Activated CD4-positive, alpha-beta T cell treated with anti-CD3 and anti-CD28 coated beads, Interleukin-10, Interleukin-2, amounts not matched to agents 100 ng/mL and 50 ng/mL, durations not matched to agents 16 hours and 8 hours (primary cell): ENCODE results near the gene AP4S1.
"Not testable (repeated sequence)": the region's sequence is repeated elsewhere in the genome, so short reads cannot be mapped to it uniquely, and the experiment has no call there.

Source experiments
- DNase-seq: peaks from one replicate; pipeline ENCODE4 v3.0.0-alpha.2; 2020

AP4S1 gene, protein sequence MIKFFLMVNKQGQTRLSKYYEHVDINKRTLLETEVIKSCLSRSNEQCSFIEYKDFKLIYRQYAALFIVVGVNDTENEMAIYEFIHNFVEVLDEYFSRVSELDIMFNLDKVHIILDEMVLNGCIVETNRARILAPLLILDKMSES

DNA sequence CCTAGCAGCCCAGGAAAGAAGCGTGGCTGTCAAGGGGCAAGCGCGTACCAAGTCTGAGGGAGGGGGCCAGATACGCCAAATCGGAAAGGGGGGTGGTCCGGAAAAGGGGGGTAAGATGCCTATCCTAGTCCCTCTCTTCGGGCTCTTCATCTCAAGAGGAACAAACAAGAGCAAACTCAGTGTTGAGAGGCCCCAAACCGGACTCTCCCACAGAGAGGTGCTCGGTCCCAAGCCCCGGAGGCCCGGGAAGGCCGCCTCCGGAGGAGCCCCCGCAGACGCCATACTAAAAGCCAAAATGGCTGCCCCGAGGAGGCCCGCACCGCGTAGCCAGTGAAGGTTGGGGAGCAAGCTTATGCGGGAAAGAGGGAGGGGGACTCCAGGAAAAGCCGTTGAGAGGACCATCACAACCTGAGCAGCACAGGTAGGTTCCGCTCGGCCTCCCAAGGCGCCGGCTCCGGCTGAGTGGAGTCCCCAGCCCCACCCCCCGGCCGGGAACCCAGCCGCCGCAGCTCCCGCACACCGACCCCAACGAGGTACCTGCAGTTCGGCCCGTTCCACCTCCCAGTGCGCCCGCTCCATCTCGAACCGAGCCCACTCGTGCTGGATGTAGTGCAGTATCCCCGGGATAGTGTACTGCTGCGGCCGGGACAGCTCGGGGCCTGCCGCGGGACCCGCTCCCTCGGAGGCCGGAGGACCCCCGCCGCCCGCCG lies at the start of gene AP4S1:
Gene AP4S1, plus strand, starts transcription at position 283 of the 710 bp plus-strand sequence. CDS start 40,548 bp downstream, outside the sequence.
- peak; percentile 57 for DNase-seq

DNA sequence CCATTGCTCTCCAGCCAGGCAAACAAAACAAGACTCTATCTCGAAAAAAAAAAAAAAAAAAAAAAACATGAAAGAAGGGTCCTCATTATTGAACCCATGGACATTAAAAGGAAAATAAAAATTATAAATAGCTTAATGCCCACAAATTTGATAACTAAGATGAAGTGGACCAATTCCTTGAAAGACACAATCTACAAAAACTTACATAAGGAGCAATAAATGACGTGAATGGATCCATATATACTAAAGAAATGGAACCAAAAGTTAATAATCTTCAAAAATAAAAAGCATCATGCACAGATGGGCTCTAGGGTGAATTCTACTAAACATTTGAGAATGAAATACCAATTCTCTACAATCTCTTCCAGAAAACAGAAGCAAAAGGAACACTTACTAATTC lies 47.7 kb upstream of the AP4S1 start:
- DNase-seq, result no peak

DNA sequence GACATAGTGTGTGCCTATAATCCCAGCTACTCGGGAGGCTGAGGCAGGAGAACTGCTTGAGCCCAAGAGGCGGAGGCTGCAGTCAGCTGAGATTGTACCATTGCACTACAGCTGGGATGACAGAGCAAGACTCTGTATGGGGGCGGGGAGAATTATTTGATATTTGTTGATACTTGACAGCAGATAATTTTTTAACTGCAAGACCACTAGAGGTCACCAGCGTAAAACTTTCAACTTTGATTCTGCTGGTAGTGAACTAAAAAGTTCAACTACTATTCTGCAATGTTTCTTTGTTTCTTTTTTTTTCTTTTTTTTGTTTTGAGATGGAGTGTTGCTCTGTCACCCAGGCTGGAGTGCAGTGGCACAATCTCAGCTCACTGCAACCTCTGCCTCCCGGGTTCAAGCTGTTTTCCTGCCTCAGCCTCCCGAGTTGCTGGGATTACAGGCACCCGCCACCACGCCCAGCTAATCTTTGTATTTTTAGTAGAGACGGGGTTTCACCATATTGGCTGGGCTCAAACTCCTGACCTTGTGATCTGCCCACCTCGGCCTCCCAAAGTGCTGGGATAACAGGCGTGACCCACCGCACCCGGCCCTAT lies 45.2 kb upstream of the AP4S1 start:
- DNase-seq, result peak; percentile 61

DNA sequence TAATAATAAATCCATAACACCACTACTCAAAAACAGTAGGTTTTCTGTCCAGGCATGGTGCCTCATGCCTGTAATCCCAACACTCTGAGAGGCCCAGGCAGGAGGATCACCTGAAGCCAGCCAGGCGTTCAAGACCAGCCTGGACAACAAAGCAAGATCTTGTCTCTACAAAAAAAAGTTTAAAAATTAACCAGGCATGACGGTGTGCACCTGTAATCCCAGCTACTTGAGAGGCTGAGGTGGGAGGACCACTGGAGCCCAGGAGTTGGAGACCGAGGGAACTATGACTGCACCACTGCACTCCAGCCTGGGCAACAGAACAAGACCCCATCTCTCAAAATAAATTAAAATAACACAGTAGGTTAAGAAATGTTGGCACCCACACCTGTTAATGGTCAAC lies 44.5 kb upstream of the AP4S1 start:
- DNase-seq, result no peak

DNA sequence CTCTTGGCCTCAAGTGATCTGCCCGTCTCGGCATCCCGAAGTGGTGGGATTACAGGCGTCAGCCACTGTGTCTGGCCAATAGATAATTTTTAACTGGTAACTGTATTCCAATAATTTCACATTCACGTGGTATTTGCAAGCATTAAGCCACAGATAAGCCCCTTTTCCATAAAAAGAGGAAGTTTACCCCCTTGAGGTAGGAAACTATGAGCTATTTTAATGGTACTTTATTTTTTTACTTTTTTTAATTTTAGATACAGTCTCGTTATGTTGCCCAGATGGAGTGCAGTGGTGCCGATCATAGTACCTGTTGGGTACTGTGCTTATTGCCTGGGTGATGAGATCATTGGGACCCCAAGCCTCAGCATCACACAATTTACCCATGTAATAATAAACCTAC lies 42.9 kb upstream of the AP4S1 start:
- no peak for DNase-seq

DNA sequence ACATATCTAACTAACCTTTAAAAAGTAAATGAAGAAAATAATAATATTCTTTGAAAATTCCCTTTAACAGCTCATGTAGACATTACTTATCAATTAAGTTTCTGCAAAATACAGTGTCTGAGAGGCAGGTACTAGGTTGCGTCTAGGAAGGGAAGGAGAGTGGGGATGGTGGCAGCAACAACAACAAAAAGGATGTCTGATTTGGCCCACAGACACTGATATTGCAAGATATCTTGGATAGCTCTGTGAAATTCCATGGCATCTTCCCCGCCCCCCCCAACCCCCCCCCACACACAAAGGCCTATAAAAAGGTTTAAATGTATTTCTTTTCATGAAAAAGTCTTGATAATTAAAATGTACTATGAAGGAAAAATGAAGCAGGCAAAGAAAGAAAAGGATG lies 41.6 kb upstream of the AP4S1 start:
- DNase-seq, result no peak

DNA sequence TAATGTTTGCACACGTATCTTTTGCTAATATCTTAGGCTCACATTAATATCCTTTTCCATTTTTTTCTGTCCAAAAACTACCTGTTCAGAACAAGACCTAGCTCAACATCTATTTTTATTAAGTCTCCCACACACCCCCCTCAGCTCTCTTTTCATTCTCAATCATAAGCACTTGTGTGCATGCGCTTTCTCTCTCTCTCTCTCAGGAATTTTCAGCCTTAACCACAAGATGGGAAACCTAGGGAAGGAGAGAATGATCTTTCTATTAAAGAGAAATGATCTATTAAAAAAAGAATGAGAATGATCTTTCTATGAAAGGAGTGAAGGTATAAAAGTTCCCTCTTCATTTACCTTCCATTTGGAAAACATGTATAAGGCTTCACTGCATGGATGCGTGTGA lies 39.7 kb upstream of the AP4S1 start:
- no peak for DNase-seq

DNA sequence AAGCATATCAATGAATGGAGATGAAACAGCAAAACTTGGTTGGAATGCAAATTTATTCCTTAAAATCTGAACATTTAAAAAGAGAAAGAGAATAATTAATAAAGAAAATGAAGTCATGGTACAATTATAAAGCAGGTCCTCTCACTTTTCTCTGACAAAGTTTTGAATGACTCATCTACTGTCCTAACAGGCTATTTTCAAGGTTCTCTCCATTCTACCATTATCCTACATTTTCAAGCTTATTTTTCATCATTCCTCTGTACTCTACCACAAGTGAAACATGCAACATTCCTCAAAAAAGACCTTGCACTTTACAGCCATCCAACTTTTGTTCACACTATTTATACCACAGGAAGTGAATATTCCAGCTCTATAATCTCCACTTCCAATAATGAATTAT lies 36.9 kb upstream of the AP4S1 start:
- no peak for DNase-seq

DNA sequence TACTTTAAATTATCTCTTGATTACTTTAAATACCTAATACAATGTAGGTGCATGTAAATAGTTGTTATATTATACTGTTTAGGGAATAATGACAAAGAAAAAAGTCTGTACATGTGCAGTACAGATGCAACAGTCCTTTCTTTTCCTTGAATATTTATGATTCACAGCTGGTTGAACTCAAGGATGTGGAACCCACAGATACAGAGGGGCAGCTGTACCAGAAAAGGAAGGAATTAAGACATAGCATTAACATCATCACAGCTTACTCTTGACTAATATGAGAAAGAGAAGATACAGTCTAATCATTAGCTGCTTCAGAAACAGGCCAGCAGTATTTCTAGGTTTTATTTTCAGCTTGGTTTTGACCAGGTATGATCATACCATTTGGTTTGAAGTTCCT lies 34.7 kb upstream of the AP4S1 start:
- DNase-seq, result no peak

DNA sequence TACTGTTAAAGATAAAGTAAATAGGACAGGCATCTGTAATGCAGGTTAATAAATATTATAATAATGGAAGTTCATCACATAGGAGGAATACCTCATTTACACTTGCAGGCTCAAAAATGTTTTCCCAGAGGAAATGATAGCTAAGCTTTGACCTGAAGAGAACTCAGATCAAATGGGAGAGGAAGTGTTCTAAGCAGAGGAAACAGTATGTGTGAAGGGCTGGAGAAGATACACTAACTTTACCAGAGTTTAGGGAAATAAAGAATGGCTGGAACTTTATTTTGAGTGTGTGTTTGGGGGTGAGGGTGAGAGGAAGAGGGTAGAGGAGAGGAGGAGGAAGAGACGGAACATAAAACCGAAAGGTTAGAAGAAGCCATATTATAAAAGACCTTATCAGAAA lies 34.0 kb upstream of the AP4S1 start:
- no peak for DNase-seq

DNA sequence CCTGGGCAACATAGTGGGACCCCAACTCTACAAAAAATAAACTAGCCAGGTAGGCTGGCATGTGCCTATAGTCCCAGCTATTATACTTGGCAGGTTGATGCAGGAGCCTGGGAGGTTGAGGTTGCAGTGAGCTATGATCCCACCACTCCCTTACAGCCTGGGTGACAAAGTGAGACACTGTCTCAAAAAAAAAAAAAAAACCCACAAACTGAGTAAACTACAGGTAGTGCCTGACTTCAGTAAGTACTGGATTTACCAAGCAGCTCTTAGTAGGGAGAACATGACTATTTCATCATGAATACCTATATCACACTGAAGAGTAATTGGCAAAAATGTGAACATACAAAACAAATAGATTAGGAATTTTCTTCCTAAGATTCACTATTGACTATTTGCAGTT lies 32.4 kb upstream of the AP4S1 start:
- peak; percentile 9 for DNase-seq

DNA sequence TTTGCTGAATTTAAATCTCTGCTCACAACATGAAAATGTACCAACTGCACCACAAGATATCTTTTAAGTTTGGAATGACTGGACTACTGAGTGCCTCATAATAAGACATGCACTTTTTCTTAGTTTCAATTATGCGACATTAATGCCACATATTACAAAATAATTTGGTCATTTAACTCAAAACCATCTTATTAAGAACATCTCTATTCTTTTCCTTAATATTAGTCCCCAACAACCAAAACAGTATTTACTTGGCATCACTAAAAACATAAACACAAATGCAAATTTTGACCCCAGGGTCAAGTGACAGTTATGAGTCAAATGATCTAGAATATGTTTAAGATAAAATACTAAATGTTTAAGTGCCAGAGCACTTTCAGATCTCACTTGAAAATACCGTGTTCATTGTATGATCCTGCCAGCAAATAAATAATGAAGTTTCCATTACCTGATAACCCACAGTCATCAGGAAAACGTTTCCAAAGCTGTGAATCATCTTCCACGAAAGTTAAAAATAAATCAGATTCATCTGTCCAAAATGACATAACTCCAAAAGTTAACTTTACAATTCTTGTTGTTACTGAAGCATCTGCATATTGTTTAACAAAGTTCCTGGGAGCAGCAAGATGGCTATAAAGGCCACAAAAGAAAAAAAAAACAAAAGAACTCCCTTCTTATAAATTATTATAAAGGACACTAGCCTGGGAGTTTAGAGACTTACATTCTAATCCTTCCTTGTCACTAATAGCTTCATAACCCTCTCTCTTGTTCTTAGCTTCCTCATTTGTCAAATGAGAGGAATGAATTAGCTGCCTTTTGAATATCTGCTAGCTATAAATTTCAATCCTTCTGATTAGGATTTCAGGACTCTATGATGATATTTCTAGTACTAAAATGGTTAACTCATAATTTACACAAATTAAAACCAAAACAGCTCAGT lies 30.5 kb upstream of the AP4S1 start:
- peak; percentile 50 for DNase-seq

DNA sequence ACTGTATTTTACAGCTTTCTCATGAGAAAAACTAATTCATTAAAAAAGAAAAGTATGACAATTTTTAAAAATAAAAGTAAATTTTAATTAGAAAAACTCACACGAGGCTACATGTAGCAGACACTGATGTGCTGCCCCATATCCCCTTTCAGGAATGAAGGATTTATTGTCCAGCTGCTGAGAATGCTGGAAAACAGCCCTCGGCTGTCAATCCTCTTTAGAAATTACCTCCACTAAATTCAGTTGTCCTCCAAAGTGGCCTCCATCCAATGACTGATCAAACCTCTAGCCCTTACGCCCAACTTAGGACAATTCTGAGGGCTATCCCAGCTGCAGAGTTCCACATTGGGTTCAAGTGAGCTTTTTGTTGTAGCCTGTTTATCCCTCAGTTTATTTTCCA lies 29.8 kb upstream of the AP4S1 start:
- DNase-seq, result no peak

DNA sequence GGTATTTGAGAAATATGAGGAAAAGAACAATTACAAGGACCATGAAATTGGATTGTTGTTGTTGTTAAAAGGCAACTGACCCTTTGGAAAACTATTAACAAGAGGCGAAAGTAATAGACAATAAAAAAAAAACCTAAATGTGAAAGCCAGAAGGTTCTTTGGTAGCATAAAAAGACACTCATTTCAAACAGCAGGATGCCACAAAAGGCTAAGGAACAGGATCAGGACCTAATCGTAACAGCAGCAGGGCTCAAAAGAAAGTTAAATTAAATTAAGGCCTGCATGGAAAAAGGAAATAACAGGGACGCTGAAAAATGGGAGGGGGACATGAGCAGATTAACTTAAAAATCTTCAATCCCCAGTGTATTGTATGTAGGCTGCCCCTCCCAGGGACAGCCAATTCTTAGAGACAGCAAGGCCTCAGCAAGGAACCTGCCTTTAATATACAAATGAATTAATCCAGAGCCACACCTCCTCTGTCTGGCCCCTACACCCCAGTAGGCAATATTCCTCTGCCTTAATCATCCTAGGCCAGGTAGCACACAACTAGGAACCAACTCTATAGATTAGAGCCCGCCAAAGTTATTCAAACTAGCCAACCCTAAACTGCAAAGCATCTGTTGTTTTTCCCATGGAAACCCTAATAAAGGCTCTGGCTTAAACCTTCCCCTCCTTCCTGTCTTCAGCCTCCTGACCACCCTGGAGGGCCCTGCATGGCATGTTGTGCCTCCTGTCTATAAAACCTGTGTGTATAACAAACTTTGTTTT lies 28.4 kb upstream of the AP4S1 start:
- DNase-seq, result no peak

DNA sequence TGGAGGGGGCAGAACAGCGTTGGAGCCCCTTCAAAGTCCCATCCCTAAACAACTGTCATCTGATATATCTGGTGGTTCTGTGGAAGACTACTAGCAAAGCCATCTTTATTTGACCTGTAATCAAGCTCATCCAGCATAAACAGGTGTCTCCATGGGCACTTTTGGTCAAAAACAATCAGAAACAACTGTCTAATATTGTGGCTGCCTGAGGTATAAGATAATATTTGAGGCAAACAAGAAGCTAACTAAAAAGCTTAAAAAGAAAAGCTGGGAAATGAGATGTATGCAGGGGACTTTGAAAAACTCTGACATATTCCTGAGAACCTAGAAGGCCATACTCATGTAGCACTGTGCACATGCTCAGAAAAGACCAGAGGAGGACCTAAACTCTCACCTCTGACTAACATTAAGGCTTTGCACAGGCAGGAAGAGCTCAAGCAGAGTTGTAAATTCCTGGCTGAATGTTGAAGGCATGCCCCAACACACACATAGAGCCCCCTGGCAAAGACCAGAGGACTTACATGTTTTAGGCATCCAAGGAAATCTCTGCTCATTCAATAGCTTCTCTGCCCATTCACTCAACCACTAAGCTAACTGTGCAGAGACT lies 27.2 kb upstream of the AP4S1 start:
- DNase-seq, result no peak

DNA sequence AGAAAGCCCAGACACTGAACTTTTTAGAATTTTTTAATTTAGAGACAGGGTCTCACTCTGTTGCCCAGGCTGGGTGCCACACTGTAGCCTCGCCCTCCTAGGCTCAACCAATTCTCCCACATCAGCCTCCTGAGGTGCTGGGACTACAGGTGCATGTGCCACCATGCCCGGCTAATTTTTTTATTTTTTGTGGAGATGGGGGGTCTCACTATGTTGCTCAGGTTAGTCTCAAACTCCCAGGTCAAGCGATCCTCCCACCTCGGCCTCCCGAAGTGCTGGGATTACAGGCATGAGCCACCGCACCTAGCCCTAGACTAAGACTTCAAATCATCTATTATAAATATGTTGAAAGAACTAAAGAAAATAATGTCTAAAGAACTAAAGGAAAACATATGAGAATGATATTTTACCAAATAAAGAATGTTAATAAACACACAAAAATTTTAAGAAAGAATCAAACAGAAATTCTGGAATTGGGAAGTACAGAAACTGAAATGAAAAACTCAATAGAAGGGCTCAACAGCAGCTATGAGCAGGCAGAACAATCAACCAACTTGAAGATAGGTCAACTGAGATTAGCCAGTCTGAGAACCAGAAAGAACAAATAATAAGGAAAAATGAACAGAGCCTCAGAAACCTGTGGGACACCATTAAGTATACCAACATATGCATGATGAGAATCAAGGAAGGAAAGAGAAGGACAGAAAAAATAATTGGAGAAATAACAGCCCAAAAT lies 26.2 kb upstream of the AP4S1 start:
- no peak for DNase-seq

DNA sequence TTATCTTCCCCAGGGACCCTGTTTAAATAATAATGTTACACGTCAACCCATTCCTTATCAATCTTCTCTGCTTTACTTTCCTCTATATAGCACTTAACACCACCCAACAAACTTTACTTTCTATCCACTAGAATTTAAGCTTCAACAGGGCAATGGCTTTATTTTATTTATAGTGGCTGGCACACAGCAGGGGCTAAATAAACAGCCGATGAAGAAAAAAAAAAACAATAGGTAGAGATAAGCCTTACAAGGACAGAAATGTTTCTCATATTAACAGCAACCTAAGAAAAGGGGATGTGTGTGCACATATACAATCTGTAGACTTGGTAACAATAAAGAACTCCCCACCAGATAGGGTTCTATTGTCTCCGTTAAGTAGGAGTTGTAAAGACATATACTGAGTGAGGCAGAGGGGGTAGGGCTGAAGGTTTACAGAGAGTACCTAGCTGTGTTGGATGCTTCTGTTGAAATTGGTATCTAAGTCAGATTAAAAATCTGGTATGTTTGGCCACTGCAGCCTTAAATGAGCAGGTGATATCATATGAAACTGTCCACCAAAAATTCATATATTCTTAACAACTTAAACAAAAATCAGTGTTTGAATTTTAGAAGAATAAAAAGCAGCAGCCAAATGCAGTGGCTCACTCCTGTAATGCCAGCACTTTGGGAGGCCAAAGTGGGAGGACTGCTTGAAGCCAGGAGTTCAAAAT lies 24.7 kb upstream of the AP4S1 start:
- DNase-seq, result no peak

DNA sequence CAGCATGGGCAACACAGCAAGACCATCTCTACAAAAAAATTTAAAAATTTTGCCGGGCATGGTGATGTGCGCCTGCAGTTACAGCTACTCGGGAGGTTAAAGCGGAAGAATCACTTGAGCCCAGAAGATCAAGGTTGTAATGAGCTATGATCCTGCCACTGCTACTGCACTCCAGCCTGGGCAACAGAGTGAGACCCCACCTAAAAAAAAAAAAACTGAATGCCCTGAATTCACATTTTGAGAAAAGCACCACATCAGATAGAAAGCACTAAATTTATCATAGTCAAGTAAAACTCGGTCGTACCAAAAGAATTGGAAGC lies 24.1 kb upstream of the AP4S1 start:
- DNase-seq, result no peak

DNA sequence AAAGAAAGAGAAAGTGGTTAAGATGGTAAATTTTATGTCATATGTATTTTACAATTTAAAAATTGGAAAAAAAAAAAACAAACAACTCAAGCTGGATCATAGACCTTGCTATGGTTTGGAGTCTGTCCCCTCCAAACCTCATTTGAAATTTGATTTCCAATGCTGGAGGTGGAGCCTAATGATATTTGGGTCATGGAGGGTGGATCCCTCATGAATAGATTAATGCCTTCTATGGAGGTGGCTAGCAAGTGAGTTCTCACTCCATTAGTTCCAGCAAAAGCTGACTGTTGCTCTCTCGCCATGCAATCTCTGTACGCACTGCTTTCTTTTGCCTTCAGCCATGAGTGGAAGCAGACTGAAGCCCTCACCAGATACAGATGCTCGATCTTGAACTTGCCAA lies 22.2 kb upstream of the AP4S1 start:
- DNase-seq, result no peak

DNA sequence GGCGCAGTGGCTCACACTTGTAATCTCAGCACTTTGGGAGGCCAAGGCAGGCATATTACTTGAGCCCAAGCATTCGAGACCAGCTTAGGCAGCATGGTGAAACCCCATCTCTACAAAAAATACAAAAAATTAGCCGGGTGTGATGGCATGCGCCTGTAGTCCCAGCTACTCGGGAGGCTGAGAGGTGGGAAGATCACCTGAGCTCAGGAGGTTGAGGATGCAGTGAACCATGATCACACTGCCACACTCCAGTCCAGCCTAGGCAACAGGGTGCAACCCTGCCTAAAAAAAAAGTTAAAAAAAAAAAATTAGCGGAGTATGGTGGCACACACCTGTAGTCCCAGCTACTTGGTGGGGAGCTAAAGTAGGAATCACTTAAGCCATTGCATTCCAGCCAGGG lies 21.4 kb upstream of the AP4S1 start:
- DNase-seq, result not testable (repeated sequence)

DNA sequence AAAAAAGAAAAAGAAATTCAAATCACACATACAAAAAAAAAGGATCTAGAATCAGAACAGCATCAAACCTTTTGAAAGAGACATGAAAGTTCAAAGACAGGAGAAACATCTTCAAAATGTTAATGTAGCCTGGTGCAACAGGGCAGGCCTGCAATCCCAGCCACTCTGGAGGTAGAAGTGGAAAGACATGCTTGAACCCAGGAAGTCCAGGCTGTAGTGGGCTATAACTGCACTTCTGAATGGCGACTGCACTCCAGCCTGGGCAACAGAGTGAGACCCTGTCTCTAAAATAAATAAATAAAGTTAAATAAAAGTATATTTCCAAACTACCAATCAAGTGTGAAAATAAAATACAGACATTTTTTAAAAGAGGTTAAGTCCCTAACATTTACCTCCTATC lies 18.7 kb upstream of the AP4S1 start:
- DNase-seq, result no peak
